HG03571 (cell line): ENCODE data around the gene NEMP1.
"Not testable (repeated sequence)": the region's sequence is repeated elsewhere in the genome, so short reads cannot be mapped to it uniquely, and the experiment has no call there.

Experiments used
- ATAC-seq: cut with Tn5 transposase; IDR thresholded peaks from one replicate; pipeline ENCODE4 v1.9.1; 2021; ENCODE audit not compliant: unreplicated experiment

NEMP1 gene

DNA sequence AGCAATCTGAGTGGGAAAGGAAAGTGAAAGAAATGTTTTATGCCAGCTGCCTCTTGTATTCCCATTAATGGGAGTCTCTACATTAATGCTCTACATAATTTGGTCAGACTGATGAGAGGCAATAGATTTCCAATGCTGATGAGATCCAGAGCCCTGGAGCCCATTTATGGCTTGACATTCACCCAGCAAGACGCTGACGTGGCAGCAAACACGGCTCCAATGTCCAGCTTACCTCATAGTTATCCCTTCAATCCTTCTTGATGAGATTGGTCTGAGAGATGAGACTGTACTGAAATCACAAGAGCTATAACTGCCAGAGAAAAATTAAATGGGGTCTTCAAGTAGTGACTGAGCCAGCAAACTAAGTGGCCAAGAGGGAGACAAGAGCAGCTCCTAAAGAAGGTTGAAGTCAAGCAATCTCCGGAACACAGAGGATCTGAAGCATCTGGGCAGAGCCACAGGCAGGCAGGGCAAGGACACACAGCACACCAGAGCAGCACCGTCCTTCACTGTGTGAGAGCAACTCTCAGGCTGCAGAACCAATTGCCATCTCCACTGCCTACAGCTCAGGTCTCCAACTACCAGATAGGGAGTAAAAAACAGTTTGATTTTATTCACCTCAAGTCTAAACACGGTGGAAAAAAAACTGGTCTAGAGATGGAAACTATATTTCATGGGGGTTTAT is 21.4 kb downstream of the NEMP1 start:
- no peak for ATAC-seq

DNA sequence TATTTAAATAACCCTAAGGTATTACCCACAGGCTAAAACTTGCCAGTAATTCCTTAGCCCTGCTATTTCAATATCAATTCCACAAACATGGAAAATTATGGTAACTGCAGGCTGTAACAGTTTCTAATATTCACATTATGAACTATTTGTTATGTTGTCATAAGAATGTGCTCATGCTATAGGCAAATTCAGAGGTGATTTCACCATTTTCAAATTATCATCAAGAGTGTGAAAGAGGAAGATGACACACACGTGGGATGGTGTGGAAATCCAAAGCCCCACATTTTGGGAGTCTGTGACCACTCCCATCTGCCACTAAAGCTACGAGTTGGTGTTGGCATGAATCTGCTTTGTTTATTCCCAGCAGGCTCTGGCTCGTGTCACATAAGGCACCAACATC is 22.8 kb downstream of the NEMP1 start:
- no peak for ATAC-seq

DNA sequence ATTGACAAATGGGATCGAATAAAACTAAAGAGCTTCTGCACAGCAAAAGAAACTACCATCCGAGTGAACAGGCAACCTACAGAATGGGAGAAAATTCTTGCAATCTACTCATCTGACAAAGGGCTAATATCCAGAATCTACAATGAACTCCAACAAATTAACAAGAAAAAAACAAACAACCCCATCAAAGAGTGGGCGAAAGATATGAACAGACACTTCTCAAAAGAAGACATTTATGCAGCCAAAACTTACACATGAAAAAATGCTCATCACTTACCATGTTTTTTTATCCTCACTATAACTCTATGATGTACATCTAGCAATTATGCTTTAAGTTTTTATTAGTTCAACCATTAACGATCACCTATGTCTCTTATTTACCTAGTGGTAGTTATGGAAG is 24.7 kb downstream of the NEMP1 start:
- not testable (repeated sequence) for ATAC-seq

DNA sequence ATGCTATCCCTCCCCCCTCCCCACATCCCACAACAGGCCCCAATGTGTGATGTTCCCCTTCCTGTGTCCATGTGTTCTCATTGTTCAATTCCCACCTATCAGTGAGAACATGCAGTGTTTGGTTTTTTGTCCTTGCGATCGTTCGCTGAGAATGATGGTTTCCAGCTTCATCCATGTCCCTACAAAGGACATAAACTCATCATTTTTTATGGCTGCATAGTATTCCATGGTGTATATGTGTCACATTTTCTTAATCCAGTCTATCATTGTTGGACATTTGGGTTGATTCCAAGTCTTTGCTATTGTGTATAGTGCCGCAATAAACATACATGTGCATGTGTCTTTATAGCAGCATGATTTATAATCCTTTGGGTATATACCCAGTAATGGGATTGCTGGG is 25.4 kb downstream of the NEMP1 start:
- ATAC-seq, result not testable (repeated sequence)

DNA sequence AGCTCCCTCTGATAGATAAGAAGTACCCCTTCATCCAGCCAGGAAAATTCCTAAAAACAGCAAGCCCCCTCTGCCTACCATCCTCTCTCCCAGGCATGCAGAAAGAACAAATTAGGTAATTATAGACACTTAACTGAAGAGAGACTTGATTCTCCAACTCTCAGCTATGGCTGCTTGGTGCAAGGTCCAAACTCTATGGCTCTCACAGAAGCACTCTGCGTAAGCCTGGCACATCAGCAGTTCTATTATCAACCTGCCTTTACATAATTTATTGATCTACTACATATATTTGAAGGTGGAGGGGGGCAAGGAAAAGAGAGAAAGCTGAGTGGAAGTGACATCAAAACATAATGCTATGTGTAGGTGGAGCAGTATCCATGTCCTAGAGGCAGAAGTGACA is 27.6 kb downstream of the NEMP1 start:
- no peak for ATAC-seq

DNA sequence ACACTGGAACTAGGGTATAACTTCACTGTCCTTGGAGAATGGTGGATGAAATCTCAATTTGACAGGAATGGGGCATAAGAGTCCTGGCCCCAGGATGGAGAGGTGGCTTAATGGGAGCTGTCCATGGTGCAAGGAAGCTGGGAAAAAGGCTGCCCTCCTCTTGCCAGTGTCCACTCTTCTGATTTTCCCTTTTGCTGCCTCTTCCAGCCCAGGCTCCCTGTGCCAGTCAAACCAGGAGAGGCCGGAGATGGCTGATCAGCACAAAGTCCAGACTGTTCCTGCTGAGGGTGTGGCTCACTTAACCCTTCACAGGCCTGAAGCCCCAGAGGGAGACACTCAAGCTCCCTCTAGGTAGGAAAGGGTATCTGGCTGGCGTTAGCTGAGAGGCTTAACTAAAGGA is 28.7 kb downstream of the NEMP1 start, which contains the start of gene MYO1A:
Gene MYO1A (minus strand): TSS at position 240 of the 400 bp plus-strand sequence. CDS start 1,806 bp downstream, outside the sequence.
- no peak for ATAC-seq

DNA sequence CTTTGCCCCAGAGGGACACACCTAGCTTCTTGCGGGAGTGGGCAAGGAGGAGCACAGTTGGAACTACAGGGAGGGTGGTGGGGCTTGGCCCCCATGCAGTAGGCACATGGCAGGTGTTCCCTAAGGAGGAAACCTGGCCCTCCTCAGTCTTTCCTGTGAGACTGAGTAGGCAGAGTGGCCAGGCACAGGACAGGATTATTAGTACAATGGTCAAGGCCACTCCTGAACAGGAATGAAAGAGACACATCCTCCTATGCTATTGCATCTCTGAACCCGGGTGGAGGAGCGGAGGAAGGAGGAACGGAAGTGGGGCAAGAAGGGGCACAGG is 29.5 kb downstream of the NEMP1 start:
- ATAC-seq, result no peak

DNA sequence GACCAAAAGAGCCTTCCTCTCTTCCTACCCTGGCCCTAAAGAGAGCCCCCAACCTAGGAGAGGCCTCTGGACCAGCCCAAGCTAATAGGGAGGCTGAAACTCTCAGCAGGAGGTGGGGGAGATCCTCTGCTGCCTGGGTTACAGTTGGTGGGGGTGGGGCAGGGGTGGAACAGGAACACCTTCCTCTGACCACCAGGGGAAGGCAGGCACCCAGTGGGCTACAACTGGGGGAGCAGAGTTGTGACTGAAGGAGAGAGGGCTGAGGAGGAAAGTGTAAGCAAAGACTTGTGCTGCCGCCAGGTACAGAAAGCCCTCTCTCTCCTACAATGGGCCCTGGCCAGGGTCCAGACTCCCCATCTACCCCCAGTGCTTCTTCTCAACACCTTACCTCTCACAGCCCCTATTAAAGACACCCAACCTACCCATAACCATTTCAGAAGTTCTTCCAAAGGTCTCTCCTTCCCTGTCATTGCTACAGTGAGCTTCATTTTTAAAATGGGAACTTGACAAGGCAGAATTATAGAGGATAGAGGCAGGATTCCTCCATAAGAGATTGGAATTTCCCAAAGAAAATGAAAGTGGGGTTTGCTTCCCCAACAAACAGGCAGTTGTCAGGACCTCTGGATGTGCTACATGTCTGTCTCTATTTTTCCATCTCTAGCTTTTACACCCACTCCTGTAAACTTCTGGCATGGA is 30.0 kb downstream of the NEMP1 start:
- ATAC-seq, result no peak

DNA sequence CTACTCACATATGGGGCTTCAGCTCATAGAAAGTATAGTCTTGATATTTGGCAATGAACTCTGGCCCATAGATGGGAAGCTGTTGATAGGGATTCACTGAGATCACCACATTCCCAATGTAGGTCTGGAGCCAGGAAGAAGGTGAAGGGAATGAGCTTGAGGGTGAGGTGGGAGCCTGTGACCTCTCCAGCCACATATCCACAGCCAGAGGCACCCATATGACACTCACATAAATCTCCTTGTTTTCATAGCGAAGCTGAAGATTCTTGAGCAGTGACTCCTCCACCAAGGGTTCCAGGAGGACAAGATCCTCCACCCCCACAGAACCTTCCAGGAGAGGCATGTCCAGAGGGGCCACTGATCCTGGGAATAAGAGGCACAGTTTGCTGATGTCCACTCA is 30.6 kb downstream of the NEMP1 start:
- no peak for ATAC-seq

DNA sequence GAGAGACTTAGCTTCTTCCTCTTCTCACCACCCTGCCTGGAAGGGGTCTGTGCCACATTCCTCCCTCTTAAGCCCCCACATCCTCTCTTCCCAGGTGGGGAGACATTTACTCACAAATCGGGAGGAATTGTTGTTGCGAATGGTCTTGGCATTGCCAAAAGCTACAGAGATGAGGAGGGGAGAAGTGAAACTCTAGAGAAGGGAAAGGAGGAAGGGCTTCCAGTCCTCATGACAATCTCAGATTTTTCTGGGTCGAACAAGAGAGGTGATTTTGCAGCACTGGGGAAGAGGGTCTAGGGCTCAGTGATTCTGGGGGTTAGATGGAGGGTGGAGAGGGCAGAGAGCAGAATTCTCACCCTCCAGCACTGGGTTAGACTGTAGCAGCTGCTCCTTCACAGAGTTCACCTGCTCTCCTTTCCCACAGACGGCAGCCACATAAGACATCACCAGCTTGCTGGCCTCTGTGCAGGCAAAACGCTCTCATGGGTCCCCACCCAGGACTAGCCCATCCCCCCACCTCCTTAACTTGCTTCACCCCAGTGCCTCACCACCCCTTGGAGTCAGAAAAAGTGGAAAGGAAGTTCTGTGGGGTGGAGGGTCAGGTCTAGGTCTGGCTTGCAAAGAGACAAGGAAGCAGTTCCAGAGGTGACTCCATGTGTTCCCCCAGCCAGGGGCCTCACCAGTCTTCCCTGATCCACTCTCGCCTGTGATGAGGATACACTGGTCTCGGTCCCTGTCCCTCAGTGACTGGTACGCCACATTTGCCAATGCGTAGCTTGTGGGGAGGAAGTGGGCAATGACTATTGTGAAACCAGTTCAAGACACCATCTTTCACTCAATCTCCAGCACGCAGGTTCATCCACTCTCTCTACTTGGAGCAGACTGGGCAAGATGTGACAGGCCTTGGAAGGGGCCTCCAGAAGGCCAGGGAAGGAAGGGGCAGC is 31.4 kb downstream of the NEMP1 start:
- no peak for ATAC-seq

DNA sequence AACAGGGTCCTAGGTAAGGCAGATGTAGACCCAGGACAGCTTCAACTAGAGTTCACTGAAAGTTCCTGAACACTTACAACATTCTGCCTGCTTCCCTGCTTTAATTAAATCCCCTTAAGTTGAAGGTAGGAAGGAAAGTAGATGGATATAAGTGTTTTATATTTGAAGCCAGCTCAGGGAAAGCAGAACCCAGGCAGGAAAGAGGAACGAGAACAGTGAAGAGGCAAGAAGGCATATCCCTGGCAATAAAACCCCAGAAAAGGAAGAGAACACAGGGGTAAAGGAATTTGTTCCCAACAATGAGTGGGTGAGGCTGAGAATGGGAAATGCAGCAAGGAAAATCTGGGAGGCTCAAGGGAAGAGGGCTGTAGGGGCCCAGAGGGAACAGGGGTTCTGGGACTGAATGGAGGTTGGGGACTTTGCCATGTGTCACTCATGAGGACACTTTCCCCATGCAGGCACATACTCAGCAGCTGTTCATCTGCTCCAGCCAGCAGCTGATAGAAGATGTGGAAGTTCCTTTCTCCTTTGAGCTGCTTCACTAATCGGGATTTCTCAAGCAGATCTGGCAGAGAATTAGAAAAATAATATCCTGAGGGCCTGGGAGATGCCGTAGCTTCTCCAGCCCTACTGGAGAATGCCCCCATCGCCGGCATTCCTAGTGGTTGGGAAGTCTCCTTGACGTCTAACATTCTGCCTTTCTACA is 32.4 kb downstream of the NEMP1 start:
- ATAC-seq, result no peak

DNA sequence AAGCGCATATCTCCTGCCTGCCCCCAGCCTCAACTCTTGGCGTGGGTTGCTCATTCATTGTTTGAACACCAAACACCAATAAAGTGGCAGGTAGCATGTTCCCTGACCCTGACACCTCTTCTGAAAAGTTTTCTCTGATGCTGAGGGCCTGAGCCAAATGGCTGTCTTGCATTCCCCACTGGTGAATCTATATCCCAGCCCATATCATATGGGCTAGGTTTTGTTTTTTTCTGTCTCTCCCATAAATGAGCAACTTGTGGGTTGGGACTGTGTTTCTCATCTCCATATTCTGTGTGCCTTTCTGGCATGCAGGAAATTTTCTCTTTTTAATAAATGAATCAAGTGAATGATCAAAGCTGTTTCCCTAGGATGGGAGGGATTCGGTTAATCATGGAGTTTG is 33.7 kb downstream of the NEMP1 start:
- ATAC-seq, result no peak

DNA sequence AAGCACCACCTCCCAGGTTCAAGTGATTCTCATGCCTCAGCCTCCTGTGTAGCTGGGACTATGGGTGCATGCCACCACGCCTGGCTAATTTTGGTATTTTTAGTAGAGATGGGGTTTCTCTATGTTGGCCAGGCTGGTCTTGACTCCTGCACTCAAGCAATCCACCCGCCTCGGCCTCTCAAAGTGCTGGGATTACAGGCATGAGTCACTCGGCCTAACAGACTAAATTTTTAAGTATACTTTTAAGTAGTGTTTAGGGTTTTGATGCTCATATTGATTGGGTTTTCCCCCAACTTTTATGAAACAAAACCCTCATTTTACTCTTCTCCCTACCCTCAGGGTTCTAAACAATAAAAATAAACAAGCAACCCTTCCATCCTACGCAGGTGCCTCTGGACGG is 34.1 kb downstream of the NEMP1 start:
- no peak for ATAC-seq

DNA sequence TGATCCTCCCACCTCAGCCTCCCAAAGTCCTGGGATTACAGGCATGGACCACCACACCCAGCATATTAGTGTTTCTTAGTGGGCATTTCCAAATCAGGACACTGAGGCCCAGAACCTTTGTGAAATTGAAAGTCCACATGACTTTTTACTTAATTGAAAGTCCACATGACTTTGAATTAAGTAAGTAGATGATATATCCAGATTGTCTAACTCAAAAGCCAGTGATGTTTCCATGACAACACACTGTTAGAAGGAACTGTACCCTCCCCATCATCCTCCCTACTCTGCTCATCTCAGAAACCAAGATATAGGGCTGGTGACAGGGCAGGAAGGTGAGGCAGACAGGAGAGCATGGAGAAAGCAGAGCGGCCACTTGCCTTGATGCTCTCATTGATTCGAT is 35.9 kb downstream of the NEMP1 start:
- no peak for ATAC-seq

DNA sequence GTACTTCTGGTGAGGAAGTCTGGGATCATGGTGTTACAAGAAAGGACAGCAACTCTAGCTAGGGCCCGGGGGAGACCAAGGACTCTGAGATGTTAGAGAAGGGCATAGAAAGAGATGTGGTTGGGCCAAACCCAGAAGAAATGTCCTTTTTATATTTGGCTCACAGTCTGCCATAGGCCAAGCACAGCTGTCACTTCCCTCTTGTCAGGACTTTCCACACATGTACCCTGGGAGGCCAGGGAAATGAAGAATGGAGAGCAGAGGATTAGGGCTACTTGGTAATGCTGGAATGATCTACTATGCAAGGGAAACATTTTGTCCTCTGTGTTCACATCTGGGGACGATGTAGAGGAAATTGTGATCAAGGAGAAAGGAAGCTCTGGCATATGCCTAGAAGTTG is 37.8 kb downstream of the NEMP1 start:
- ATAC-seq, result no peak

DNA sequence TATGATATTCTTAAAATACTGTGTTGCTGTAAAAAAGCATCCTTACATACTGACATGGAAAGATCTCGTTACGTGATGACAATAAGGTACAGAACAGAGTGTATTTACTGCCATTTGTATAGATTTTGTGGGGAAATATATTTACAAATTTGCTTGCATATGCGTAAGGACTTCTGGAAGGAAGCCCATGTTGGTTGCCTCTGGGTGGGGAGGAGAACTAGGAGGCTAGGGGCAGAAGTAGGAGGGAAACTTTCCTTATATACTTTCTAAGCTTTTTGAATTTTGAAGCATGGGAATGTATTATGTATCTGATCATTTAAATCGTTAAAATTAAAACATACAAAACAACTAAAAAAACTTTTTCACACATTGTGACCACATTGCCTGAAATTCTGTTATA is 38.4 kb downstream of the NEMP1 start:
- ATAC-seq, result no peak

DNA sequence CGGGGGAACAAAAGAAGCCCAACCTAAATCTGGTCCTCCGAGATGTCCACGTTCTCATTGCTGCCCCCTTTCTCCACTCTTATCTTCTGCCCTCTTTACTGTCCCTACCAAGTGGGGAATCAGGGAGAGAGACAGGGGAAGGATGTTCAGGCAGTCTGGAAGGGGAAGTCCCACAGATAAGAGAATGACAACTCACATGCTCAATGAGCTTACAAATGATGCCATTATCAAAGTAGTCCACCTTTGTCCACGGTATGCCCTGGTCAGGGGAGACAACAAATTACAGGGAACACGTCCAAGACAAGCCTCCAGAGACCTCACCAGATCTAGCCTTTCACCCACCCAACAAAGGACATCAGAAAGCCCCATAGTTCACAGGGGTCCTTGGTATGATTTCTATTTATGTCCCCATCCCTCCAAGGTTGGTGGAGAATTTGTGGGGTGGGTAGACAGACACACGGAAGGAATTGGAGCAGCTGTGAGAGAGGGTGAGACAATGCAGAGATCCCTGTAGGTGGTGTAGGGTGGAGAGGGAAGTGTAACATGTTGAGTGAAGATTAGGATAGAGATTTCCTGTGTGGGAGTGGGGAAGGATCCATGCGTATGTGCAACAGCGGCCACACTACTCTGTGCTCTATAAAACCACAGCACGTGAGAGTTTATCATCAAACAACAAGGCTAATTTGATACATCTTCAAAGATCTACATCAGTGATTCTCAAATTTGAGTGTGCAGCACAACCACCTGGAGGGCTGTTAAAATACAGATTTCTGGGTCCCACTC is 39.4 kb downstream of the NEMP1 start:
- ATAC-seq, result no peak

DNA sequence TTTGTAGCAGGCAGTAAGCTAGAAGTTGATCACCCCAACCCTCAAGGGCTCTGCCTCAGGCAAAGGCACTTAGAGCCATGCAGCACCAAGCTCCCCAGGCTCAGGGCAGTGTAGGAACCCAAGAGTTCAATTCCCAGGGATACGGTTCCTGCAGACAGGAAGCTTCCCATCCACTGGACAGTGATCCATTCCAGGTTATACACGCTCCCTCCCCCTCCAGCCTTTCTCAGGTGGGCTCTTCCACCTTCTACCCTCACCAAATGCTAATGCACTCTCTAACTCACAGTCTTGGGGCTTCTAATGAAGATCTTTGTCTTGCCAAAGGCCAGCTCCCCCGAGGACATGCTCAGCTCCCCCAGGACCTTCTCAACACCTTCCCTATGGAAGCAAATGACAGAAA is 41.3 kb downstream of the NEMP1 start:
- no peak for ATAC-seq

DNA sequence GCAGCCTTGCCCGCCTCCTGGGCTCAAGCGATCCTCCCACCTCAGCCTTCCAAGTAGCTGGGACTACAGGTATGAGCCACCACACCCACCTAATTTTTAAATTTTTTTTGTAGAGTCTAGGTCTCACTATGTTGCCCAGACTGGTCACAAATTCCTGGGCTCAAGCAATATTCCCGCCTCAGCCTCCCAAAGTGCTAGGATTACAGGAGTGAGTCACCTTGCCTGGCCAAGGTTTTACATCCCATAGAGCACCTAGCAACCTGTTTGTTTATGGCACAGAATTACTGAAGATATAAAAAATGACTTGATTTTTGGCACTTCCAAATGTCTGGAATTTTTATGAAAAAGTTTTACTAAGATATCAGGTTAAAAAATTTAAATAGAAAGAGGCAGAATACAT is 45.2 kb downstream of the NEMP1 start:
- no peak for ATAC-seq

DNA sequence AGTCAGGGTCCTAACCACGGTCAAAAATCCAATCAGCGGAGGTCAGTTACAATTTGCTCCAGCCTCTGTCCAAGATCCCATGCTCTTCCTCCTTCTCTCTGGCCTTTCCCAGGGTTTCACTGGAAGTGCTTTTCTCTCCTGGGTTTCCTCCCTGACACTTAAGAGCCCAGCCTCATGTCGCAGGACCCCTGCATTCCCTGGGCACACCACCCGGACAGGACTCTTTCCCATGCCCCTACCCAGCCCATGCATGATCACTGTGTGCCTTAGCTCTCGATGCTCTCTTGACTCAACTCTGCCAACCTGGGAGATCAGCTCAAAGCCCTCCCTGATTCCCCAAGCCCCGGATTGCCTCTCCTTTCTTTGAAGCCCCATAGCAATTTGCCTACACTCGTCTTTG is 46.8 kb downstream of the NEMP1 start:
- ATAC-seq, result no peak
